GM12864 (cell line): ENCODE data around the gene PRR23E.

Source experiments
- DNase-seq: peaks from one replicate; pipeline ENCODE4 v3.0.0-alpha.2; 2011; ENCODE audit warnings: low read depth
- H3K4me3 ChIP-seq: 2 replicates; pipeline ENCODE4 v1.5.1; 2011; ENCODE audit warnings: mild to moderate bottlenecking, low read depth, low read length, control low read depth
- CTCF ChIP-seq: IDR thresholded peaks from 2 replicates; pipeline ENCODE4 v1.5.1; 2011; ENCODE audit warnings: low read depth, mild to moderate bottlenecking, moderate library complexity, low read length, control low read depth, inconsistent platforms; ENCODE audit errors: missing control alignments

The PRR23E gene

GRCh38 chr3:127174715-127175140 is 18.2 kb upstream of the PRR23E start:
- H3K4me3 ChIP-seq: no peak overlapping the region
- no peak for DNase-seq
- no peak for TF ChIP-seq CTCF

GRCh38 chr3:127175272-127175671 is 17.7 kb upstream of the PRR23E start:
- no peak overlapping the region for H3K4me3 ChIP-seq
- no peak for TF ChIP-seq CTCF
- no peak for DNase-seq

GRCh38 chr3:127177226-127177625 is 15.7 kb upstream of the PRR23E start:
- no peak for DNase-seq
- TF ChIP-seq CTCF: no peak
- no peak overlapping the region for H3K4me3 ChIP-seq

- no peak for DNase-seq
- no peak for TF ChIP-seq CTCF
- H3K4me3 ChIP-seq: no peak overlapping the region
These were observed 12.1 kb upstream of the PRR23E start for GRCh38 chr3:127180859-127181258.

- no peak overlapping the region for H3K4me3 ChIP-seq
- no peak for TF ChIP-seq CTCF
- no peak for DNase-seq
These were observed 10.5 kb upstream of the PRR23E start for GRCh38 chr3:127182431-127182830.

GRCh38 chr3:127182848-127183714 is 9.8 kb upstream of the PRR23E start:
- TF ChIP-seq CTCF: no peak
- DNase-seq: no peak
- H3K4me3 ChIP-seq: no peak overlapping the region
